ENCODE measurements around the gene MCM6.

The MCM6 gene

DNA sequence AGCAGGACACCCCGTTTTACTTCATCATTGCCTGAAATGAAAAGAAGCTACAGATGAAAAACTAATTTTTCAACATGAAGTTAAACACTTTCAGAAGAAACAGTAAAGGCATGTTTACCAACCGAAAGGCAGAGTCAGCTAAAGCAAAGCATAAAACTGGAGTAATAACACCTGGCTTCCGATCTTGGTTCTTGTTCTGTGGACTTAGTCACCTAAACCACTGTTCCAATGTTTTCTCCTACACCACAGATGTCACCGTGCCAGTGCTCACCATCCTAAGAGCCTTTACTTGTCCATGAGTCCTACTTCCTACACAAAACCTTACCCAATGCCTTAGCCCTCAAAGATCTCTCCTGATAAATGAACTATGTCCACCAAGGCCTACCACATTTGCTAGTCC lies 13.5 kb downstream of the MCM6 start:
- DNase-seq (ENCODE audit: low spot score), result no peak

DNA sequence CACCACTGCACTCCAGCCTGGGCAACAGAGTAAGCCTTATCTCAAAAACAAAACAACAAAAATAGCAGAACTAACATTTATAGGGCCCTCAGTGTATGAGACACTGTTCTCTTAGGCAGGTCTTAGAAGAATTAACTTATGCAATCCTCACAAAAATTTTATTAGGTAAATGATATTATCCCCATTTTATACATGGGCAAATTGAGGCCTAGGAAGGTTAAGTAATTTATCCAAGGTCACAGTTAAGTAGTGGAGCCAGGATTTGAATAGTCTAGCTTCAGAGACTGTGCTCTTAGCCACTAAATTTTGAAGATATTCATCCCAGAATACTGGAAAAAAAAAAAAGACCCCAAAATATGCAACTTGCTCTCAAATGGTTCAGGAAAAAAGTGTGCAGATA lies 22.8 kb downstream of the MCM6 start:
- no peak for DNase-seq (ENCODE audit: low spot score)

DNA sequence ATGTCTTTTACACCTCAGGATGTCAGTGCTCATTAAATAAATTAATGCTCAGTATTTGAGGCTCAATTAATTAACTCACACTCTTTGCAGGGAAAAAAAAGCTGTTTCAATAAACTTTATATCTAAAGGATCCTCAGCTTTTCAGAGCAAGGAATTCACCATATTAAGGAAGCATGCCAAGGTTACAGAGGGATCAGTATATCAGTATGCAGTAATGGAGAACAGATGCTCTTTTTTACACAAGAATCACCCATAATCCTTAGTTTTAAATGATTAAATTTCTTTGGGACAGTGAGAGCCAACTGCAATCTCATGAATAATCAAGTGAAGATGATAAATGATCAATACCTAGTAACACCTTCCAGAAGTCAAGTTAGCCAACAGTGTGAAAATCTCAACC lies 24.4 kb downstream of the MCM6 start:
- DNase-seq (ENCODE audit: low spot score), result no peak

DNA sequence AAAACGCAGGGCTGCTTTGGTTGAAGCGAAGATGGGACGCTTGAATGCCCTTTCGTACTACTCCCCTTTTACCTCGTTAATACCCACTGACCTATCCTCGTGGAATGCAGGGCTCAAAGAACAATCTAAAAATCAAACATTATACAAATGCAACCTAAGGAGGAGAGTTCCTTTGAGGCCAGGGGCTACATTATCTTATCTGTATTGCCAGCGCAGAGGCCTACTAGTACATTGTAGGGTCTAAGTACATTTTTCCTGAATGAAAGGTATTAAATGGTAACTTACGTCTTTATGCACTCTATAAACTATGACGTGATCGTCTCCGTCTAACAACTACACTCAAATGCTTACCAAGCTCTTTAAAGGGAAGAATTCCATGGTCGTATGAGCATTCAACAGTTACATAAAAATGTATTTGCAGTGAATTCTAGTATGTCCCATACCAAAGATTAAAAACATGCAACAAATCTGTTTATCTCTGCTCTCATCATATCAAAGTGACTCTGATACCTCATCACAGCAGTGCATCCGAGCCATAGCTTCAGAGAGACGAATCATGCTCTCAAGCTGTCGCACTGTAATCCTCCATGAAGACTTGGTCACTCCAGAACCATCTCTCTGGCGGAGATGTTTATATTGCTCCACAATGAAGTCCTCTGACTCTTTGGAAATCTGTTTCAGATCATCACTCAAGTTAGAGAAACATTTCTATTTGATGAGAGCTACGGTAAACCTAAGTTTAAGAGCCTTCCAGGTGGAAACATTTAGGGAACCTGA lies 25.2 kb downstream of the MCM6 start:
- DNase-seq (ENCODE audit: low spot score), result no peak

DNA sequence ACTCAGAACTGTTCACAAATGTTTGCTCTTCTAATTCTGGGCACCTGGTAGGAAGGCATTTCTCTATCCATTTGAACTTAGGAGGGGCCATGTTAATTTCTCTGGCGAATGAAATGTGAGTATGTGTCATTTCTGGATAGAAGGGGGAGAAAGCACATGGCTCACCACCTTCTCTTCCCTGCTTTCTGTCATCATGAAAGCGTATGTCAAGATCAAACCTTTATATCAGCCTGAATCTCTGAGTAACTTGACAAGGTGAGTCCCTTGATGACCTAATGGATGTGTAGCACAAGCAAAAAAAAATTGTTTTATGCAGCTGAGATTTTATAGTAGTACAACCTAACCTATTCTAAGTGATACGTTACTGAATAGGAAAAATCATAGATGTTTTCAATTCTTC lies 27.2 kb downstream of the MCM6 start:
- no peak for DNase-seq (ENCODE audit: low spot score)

DNA sequence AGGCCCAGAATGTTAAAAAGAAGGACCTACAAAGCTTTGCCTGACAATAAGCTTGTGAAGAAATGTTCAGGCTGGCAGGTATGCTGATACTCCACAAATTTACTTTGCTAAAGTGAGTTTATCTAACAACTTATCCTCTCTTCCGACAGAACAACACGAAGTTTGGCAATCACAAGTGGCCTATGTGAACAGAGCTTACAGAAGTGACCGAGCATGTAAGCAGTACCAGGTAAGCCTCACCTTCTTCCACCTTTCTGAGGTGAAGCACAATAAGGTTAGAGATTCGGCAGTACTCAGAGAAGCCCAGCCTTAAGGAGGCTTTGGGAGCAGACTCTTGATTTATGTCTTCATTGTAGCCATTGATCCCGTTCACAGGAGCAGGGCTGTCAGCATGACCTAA lies 30.2 kb downstream of the MCM6 start:
- no peak for DNase-seq (ENCODE audit: low spot score)

DNA sequence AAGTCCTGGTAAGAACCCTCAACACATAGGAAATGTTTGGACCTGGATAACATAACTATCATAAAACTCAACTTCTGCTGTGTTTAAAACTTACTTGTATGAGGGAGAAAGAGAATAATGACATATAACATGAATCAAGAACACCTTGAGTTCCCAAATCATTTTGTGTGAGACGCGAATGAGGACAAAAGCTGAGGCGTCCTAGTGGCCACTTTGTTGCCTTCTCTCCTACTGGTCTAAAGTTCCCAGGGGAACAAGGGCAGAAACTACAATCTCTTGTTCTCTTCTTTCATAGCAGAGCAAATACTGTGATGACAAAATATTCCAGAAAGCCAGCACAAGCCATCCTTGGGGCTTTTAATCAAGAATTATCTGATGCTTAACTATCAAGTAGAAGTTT lies 31.0 kb downstream of the MCM6 start:
- no peak for DNase-seq (ENCODE audit: low spot score)

DNA sequence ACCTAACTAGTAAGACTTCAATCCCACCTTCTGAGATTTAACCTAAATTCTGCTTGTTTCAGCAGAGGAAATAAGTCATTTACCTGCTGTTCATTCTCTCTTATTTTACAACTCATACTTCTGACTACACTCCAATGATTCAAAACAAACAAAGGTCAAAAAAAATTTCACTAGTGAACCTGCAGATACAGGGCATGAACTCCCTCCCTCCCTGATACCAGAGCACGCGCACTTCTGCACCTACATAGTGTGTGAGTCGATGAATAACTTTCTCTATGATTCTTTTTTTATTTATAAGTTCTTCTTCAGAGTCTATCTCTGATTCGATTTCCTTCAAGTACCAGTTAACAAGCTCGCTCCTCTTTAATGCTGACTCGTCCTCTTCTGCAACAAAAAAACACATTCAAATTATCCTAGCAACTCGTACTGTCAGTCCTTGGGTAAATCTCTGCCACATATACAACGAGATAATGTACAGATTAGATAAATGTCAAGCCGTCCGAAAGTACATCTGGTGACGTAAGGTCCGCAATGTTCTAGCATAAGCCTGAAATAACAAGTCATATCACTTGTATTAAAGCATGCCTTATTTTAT lies 31.8 kb downstream of the MCM6 start:
- DNase-seq (ENCODE audit: low spot score), result no peak

DNA sequence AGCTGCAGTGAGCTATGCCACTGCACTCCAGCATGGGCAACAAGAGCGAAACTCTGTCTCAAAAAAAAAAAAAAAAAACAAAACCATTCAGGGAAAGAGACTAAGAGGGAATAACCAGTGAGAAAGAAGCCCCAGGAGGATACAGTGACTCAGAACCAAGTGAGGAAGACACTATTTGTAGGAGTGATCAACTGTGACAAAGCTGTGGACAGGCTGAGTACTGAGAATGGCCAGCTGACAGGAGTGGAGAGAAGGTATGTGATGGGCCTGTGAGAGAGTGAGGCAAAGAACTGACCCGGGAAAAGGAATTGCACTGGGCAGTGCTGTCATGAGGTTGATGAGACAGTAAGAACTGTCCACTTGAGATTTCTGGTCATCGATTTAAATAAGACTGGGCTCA lies 32.6 kb downstream of the MCM6 start:
- DNase-seq (ENCODE audit: low spot score), result no peak

DNA sequence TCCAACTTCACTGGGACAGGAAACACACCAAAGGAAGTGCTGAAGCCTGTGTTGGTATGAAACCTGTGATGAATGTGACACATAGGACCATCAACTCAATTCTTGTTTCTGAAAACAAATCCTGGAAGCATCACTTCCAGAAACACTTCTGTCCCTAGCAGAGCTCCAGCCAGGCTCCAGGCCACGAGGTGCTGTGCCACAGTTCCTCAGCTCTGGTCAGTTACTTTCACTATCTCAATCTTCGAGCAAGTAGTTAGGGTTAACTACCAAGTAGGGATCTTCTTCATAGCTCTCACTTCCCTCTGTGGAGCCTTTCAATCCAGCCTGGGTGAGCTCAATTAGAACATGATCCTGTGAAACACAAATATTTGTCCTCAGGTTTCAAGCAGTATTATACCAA lies 35.6 kb downstream of the MCM6 start:
- no peak for DNase-seq (ENCODE audit: low spot score)

DNA sequence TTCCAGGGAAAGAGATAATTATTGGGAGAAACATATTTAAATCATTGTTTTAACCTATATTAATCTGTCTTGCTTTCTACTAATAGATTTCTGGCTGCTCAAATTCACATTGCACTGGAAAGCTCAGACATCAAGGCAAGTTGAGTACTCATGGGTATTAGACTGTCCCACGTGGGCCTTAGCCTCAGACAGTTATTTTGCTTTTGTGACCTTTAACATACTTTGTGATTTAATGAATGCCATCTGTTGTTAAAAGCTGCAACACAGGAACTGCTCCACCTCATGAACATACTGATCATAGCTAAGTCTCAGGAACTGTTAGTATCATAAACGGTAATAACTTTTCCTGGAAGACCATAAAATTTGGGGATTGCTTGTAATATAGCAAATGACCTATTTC lies 36.5 kb downstream of the MCM6 start:
- DNase-seq (ENCODE audit: low spot score), result no peak

DNA sequence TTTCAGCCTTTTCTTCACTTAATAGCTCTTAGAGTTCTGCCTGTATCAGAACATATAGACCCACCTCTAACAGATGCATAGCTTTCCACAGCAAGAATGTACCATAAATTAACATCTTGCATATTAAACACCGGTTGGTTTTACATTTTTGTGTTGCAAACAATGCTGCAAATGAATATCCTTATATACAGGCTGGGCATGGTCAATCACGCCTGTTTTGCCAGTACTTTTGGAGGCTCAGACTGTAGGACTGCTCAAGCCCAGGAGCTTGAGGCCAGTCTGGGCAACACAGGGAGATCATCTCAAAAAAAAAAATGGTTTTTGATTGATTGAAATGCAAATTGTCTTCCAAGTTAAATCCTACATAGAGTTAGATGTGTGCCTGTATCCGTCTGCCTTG lies 37.7 kb downstream of the MCM6 start:
- DNase-seq (ENCODE audit: low spot score), result no peak

DNA sequence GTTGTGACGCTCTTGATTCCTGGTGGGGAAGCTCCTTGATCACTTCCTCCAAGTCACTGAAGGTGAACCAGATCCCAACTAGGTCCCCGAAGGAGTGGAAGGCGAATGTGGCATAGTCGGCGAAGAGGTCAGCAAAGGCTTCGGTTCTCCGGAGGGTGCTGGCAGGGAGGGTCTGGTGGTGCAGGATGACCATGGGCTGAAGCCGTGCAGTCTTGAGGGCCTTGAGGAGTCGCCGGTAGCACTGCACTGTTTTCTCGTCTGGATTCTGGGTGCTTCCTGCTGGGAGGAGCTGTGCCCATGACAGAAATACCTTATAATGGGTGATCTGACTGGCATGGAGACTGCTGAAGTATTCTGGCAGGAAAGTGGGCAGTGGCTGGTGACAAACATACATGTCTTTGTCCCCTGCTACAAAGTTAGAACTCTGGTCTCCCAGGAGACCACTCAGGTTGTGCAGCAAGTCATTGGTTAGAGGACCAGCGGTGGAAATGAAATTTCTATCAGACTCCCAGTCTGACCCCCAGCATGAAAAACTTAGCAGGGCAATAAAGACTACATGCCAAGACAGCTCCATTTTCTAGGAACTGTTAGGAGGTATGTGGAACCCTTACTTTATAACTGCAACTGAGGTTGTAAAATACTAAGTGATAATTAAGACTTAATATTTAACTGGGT lies 39.5 kb downstream of the MCM6 start, which contains the start of gene LCT:
Gene LCT, minus strand, starts transcription at position 589 of the 675 bp plus-strand sequence. Its CDS starts 15 bp downstream, at position 574.
- no peak for DNase-seq (ENCODE audit: low spot score)

DNA sequence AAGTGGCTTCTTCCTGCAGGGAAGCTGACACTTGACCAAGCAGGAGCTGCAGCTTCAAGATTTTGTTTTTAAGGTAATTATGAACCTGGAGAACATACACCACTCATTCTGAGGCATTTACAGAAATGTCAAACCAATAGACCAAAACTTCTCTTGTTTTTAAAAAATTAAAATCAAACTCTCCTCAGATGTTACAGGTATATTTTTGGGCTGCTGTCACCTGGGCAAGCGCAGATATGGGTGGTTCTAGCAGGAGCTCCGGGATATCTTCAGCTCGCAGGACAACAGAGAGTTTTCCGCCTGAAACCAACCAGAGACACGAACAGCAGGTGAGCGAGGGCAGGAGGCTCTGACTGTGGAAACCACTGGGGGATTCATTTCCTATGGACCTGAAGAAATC lies 43.4 kb downstream of the MCM6 start:
- no peak for DNase-seq (ENCODE audit: low spot score)

DNA sequence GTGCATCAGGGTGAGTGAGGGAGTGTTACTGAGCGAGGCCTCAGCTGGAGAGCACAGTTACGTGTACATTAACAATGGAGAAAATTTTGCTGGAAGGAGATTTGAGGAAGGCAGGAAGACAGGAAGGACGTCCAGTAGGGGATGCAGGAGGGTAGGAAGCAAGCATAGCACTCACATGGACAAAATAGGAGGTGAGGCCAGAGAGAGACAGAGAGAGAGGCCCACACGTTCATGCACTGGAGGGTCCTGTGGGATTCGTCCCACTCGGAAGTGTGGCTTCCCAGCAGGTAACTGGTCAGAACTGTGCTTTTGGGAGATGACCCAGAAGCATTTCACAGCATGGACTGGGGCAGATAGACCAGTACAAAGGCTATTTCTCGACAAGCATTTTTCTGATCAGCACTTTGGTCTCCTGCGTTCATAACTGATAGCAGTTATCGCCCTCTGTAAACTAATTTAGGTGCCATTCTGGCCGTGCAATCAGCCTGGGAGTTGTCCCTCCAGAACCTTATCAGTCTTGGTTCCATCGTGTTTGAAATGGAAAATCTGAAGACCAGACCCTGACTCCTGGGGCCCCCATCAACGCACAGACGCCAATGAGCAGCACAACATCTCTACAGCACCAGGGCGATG lies 44.9 kb downstream of the MCM6 start:
- no peak for DNase-seq (ENCODE audit: low spot score)

DNA sequence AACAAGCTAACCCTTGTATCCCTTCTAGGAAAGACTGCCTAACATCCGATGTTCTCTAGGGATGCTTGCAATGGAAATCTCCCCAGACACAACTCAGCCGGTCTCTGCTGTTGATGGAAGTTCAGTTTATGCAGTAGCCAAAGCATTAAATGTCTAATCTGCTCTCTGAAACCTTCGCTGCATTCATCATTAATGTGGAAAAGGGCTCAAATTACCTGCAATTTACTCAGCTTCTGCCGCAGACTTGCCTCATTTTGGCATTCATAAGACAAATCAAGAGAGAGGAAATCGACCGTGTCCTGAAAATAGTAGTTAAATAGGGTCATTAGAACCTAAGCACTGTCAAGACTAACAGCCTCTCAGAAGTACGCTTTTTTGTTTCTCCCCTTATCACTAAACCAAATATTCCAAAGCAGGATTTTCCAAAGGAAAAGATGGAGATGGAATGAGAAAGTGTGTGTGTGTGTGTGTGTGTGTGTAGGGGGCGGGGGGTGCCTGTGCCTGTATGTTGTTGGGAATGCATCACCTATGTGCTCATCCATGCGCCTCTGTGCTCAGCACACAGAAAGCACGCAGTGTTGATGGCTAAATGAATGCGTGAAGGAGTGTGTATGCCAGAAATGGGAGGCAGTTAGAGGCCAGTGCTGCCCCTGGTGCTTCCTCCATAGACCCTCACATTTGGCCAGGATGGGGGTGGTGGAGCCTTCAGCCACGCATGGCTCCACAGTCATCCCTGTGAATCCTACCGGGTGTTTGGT lies 46.7 kb downstream of the MCM6 start:
- no peak for DNase-seq (ENCODE audit: low spot score)

DNA sequence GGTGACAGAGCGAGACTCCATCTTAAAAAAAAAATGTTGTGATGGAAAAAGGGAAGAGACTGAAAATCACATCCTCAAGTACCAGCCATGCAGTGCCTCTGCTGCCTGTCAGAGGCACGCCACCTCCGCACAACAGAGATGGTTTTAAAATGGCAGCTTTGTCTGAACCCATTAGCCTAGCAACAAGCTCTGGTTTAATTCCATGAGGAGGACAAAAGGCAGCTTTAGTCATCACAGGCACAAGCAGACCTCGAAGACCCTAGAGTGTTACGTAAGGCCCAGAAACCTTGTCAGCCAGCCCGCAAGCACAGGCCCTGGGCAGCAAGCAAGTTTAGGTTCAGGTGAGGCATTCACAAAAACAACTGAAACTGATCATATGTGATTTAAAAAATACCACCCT lies 49.7 kb downstream of the MCM6 start:
- no peak for DNase-seq (ENCODE audit: low spot score)

DNA sequence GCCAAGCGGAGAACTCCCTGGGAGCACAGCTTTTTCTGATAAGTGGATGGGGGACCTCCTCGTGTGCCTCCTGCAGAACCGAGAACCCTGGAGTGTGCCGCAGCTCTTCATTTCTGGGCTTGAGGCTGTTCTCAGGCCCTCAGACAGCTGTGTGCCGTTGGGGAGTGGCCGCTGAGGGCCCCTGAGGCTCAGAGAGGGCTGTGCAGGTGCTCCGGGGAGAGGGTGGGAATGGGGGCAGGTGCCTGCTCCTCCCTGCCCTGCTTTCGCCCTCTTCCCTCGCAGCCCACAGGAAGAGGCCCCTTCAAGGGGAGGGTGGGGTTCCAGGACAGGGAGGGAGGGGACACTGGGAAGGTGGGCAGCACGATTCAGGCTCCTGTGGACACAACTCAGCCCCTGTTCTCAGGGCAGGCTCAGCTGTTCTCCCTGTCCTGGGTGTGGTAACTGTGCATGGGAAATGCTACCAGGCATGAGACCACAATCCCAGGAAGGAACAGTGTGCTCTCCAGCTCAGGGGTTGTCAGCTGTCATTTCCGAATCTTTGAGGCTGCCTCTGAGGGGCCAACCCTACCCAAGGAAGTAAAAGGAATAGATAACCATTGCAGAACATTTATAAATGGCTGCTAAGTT lies 50.6 kb downstream of the MCM6 start:
- DNase-seq (ENCODE audit: low spot score), result no peak

DNA sequence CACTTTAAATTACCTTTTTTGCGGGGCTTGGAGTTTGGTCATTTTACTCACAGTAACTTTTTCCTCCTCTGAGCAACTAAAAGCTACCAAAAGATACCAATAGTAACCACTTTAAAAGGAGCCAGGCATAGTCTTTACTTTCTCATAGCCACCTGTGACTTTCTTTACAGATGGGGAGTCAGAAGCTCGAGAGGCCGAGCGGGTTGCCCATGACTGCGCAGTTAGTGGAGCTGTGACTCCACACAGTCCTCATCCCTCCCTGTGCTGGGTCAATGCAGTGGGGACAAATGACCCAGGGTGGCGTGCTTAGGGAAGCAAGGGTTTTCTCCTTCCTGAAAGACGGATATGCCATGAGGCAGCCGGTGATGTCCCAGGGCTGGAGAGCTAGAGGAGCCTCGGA lies 51.1 kb downstream of the MCM6 start:
- no peak for DNase-seq (ENCODE audit: low spot score)

DNA sequence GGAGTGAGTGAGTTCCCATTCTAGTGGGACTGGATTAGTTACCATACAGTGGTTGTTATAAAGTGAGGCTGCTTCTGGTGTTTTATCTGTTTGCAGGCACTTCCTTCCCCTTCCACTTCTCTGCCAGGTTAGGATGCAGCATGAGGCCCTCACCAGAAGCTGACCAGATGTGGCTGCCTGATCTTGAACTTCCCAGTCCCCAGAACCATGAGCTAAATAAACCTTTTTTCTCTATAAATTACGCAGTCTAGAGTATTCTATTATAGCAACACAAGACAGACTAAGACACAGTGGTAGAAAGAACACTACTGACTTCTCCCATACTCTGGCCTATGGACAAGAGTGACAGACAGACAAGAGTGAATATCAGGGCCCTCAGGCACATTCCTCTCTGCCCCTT lies 53.4 kb downstream of the MCM6 start:
- no peak for DNase-seq (ENCODE audit: low spot score)

DNA sequence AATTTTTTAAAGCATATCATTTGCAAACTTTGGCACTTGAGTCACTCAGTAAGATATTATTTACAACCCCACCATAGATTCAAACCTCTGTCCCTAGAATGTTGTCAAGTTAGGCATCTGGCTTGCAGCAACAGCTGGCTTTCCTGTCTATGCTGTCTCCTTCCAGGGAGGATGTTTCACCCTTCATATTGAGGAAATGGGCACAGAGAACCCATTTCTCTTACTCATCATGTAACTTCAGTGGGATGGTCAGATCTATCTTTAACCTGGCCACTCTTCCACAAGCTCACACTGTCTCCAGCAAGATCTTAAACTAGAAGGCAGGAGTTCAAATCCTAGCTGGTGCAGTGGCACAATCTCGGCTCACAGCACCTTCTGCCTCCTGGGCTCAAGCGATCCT lies 55.1 kb downstream of the MCM6 start:
- DNase-seq (ENCODE audit: low spot score), result no peak

Data from CD4-positive, alpha-beta T cell treated with Interleukin-15 for 4 hours (primary cell).